Mucosa of rectum (tissue), 2 donors: ENCODE results near the gene CEACAM6.
"Not testable (repeated sequence)": the region's sequence is repeated elsewhere in the genome, so short reads cannot be mapped to it uniquely, and the experiment has no call there.

Experiments
- H3K27ac ChIP-seq, 2 donors: one replicate each; pipeline ENCODE4 v1.7.0; 2013; ENCODE audit warnings: inconsistent platforms in 2 of 2, low read depth in 2 of 2, low read length in 2 of 2
- H3K27me3 ChIP-seq, 2 donors: one replicate each; pipeline ENCODE4 v1.7.0; 2013; ENCODE audit warnings: low read length in 2 of 2; ENCODE audit not compliant: control insufficient read depth in 2 of 2, insufficient read depth in 2 of 2
- H3K36me3 ChIP-seq, 2 donors: one replicate each; pipeline ENCODE4 v1.7.0; 2013; ENCODE audit warnings: low read length in 2 of 2; ENCODE audit not compliant: control insufficient read depth in 2 of 2, insufficient read depth in 2 of 2
- H3K4me1 ChIP-seq, 2 donors: one replicate each; pipeline ENCODE4 v1.7.0; 2013; ENCODE audit warnings: low read length in 2 of 2, mild to moderate bottlenecking in 1 of 2; ENCODE audit not compliant: control insufficient read depth in 2 of 2, insufficient read depth in 2 of 2
- H3K4me3 ChIP-seq, 2 donors: one replicate each; pipeline ENCODE4 v1.7.0; 2013; ENCODE audit warnings: low read length in 2 of 2
- H3K9ac ChIP-seq, 2 donors: one replicate each; pipeline ENCODE4 v1.7.0; 2013; ENCODE audit warnings: low read length in 2 of 2, low read depth in 1 of 2, mild to moderate bottlenecking in 1 of 2
- H3K9me3 ChIP-seq, 2 donors: one replicate each; pipeline ENCODE4 v1.7.0; 2013; ENCODE audit warnings: low read length in 2 of 2; ENCODE audit not compliant: control insufficient read depth in 2 of 2
- donor health status: healthy.
- donor health status: Normal muscosa, but diverticular disease.

Gene CEACAM6

DNA sequence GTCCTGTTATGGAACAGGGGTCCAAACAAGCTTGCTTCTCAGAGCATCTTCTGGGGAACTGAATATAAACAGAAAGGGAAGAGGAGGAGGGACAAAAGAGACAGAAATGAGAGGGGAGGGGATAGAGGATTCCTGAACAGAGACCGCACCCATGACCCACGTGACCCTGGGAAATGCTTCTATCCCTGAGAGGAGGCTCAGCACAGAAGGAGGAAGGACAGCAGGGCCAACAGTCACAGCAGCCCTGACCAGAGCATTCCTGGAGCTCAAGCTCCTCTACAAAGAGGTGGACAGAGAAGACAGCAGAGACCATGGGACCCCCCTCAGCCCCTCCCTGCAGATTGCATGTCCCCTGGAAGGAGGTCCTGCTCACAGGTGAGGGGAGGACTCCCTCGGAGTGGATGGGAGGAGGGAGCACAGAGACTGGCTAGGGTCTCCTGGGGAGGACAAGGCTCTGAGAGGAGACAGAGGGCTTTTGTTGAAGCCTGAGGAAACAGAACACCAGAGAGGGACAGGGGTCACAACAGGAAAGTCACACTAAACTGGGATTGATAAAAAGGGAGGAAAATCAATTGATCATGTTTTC lies at the start of gene CEACAM6:
TSS of gene CEACAM6 (plus strand) at position 203 of the 586 bp plus-strand sequence. CDS start at position 312, 109 bp downstream.
- H3K36me3 ChIP-seq: no peaks in the 10 kb centered on the region
- no peaks in the 10 kb centered on the region for H3K9me3 ChIP-seq
- H3K4me1 ChIP-seq: peaks cover 7 to 24% of the 10 kb centered on the region in 2 donors
- H3K9ac ChIP-seq: peak within 1 kb of the TSS in 1 of 2 donors; percentile 64
- H3K27ac ChIP-seq: peak within 1 kb of the TSS in 1 of 2 donors; percentile 22
- H3K4me3 ChIP-seq: peak within 1 kb of the TSS; percentile 51 to 61
- H3K27me3 ChIP-seq: no peaks in the 10 kb centered on the region

DNA sequence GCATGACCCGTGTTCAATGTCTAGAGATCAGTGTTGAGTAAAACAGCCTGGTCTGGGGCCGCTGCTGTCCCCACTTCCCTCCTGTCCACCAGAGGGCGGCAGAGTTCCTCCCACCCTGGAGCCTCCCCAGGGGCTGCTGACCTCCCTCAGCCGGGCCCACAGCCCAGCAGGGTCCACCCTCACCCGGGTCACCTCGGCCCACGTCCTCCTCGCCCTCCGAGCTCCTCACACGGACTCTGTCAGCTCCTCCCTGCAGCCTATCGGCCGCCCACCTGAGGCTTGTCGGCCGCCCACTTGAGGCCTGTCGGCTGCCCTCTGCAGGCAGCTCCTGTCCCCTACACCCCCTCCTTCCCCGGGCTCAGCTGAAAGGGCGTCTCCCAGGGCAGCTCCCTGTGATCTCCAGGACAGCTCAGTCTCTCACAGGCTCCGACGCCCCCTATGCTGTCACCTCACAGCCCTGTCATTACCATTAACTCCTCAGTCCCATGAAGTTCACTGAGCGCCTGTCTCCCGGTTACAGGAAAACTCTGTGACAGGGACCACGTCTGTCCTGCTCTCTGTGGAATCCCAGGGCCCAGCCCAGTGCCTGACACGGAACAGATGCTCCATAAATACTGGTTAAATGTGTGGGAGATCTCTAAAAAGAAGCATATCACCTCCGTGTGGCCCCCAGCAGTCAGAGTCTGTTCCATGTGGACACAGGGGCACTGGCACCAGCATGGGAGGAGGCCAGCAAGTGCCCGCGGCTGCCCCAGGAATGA lies 48.4 kb upstream of the CEACAM6 start:
- Histone ChIP-seq H3K27ac (peak overlapping the region; percentile 86 to 89), H3K9ac (peak overlapping the region; percentile 47 to 79), H3K9me3 (no peaks in the 10 kb centered on the region), H3K4me3 (peak overlapping the region; percentile 62 to 63), H3K4me1 (peaks cover 21 to 29% of the 10 kb centered on the region in 2 donors), H3K36me3 (peaks cover 16 to 21% of the 10 kb centered on the region in 2 donors), H3K27me3 (peaks cover 0 to 5% of the 10 kb centered on the region in 2 donors)

DNA sequence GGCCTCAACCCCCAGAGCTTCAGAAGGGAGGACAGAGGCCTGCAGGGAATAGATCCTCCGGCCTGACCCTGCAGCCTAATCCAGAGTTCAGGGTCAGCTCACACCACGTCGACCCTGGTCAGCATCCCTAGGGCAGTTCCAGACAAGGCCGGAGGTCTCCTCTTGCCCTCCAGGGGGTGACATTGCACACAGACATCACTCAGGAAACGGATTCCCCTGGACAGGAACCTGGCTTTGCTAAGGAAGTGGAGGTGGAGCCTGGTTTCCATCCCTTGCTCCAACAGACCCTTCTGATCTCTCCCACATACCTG lies 47.9 kb upstream of the CEACAM6 start:
- Histone ChIP-seq H3K36me3 (peaks cover 21 to 26% of the 10 kb centered on the region in 2 donors), H3K9ac (peak overlapping the region; percentile 47 to 79), H3K27ac (peak overlapping the region; percentile 86 to 89), H3K9me3 (no peaks in the 10 kb centered on the region), H3K4me3 (peak overlapping the region; percentile 48 to 92), H3K4me1 (peaks cover 21 to 31% of the 10 kb centered on the region in 2 donors), H3K27me3 (peaks cover 0 to 5% of the 10 kb centered on the region in 2 donors)

DNA sequence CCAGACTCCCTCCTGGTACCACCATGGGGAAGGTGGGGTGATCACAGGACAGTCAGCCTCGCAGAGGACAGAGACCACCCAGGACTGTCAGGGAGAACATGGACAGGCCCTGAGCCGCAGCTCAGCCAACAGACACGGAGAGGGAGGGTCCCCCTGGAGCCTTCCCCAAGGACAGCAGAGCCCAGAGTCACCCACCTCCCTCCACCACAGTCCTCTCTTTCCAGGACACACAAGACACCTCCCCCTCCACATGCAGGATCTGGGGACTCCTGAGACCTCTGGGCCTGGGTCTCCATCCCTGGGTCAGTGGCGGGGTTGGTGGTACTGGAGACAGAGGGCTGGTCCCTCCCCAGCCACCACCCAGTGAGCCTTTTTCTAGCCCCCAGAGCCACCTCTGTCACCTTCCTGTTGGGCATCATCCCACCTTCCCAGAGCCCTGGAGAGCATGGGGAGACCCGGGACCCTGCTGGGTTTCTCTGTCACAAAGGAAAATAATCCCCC lies 47.4 kb upstream of the CEACAM6 start:
- peaks cover 0 to 5% of the 10 kb centered on the region in 2 donors for H3K27me3 ChIP-seq
- H3K27ac ChIP-seq: peak overlapping the region; percentile 86 to 89
- no peaks in the 10 kb centered on the region for H3K9me3 ChIP-seq
- H3K4me3 ChIP-seq: peak overlapping the region; percentile 85 to 92
- peak overlapping the region; percentile 47 to 79 for H3K9ac ChIP-seq
- H3K36me3 ChIP-seq: peaks cover 22 to 28% of the 10 kb centered on the region in 2 donors
- H3K4me1 ChIP-seq: peaks cover 21 to 31% of the 10 kb centered on the region in 2 donors

DNA sequence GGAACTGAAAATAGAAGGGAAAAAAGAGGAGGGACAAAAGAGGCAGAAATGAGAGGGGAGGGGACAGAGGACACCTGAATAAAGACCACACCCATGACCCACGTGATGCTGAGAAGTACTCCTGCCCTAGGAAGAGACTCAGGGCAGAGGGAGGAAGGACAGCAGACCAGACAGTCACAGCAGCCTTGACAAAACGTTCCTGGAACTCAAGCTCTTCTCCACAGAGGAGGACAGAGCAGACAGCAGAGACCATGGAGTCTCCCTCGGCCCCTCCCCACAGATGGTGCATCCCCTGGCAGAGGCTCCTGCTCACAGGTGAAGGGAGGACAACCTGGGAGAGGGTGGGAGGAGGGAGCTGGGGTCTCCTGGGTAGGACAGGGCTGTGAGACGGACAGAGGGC lies 46.8 kb upstream of the CEACAM6 start, which contains the start of gene CEACAM5:
TSS of gene CEACAM5 (plus strand) at position 146 of the 400 bp plus-strand sequence. CDS start at position 252, 106 bp downstream.
- peak within 1 kb of the TSS; percentile 79 to 96 for H3K9ac ChIP-seq

DNA sequence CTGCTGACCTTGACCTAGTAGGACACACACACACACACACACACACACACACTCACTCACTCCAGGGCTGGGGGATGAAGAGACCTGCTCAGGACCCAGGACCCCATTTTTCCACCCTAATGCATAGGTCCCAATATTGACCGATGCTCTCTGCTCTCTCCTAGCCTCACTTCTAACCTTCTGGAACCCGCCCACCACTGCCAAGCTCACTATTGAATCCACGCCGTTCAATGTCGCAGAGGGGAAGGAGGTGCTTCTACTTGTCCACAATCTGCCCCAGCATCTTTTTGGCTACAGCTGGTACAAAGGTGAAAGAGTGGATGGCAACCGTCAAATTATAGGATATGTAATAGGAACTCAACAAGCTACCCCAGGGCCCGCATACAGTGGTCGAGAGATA lies 45.8 kb upstream of the CEACAM6 start:
- H3K9me3 ChIP-seq, H3K27me3 ChIP-seq: not testable (repeated sequence)
- peaks cover 22 to 31% of the 10 kb centered on the region in 2 donors for H3K4me1 ChIP-seq
- peak overlapping the region; percentile 79 to 96 for H3K9ac ChIP-seq
- H3K27ac ChIP-seq: peak overlapping the region; percentile 86 to 89
- H3K4me3 ChIP-seq: peak overlapping the region; percentile 85 to 92
- H3K36me3 ChIP-seq: peaks cover 27 to 37% of the 10 kb centered on the region in 2 donors

More for the DNA sequence above, 46.8 kb upstream of the CEACAM6 start, which contains the start of gene CEACAM5:
- H3K36me3 ChIP-seq: peaks cover 22 to 28% of the 10 kb centered on the region in 2 donors
- H3K4me3 ChIP-seq: peak within 1 kb of the TSS; percentile 85 to 92
- peaks cover 21 to 31% of the 10 kb centered on the region in 2 donors for H3K4me1 ChIP-seq
- H3K27me3 ChIP-seq: peaks cover 0 to 5% of the 10 kb centered on the region in 2 donors
- H3K27ac ChIP-seq: peak within 1 kb of the TSS; percentile 86 to 89
- H3K9me3 ChIP-seq: no peaks in the 10 kb centered on the region

DNA sequence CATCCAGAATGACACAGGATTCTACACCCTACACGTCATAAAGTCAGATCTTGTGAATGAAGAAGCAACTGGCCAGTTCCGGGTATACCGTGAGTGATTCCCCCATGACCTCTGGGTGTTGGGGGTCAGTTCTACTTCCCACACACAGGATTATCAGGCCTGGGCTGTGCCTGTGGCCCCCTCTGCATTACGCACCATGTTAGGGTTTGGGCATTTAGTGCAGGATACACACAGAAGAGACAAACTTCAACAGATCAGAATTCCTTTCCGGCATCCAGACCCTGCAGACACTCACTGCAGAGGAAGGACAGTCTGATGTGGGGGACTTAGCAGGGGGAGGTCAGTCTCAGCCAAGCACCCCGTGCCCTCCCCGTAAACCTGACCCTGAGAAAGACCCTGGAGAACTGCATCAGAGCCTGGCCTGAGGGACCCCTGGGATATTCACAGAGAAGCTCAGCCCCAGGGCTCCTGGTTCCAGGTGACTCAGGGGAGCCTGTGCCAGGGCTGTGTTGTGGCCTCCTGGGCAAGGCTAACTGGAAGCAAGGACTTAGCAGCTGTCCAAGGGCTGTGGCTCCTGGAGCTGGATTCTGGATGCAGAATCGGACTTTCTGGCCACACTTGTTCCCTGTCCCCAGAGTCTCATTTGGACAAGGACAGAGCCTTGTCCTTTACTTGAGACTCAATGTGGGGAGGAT lies 45.2 kb upstream of the CEACAM6 start:
- H3K4me3 ChIP-seq: peak overlapping the region; percentile 85 to 92

DNA sequence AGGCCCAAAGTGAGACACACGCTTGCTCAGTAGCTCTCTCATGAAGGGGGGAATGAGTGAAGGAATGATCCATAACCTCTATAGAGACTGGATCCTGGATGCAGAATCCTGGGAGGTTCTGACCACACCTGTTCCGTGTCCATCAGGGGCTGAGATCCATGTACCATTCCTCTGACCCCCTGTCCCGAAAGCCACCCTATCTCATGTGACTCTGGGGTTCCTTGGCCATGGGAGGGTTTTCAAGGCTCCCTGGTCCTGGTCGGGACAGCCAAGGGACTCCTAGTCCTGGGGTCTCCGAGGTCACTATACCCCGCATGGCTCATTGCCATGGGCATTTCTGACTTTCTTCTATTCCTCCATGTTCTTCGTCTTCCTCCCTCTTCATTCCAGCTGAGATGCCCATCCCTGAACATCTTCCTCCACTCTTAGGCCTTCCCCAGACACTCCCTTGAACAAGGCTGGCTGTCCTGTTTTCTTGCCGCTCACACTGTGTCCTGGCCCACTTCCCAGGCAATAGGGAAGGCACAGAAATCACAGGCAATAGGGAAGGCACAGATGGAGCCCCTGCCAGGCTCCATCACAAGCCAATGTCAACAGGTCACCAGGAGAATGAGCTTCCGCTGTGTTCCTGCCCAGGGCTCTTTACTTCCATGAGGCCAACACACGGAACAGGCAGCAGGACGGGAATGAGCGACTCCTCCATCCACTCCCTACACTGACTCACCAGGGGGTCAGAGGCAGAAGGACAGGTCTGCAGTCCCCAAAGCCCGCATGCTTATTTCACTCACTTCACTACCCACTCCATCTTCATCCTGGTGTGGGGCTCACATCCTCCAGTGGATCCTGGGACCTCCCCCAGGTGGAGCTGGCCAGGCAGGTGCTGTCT lies 43.7 kb upstream of the CEACAM6 start:
- H3K9me3 ChIP-seq: no peaks in the 10 kb centered on the region
- peaks cover 24 to 29% of the 10 kb centered on the region in 2 donors for H3K4me1 ChIP-seq
- peak overlapping the region; percentile 79 to 96 for H3K9ac ChIP-seq
- H3K27me3 ChIP-seq: peaks cover 0 to 5% of the 10 kb centered on the region in 2 donors
- H3K36me3 ChIP-seq: peaks cover 49 to 56% of the 10 kb centered on the region in 2 donors
- peak overlapping the region; percentile 85 to 92 for H3K4me3 ChIP-seq
- H3K27ac ChIP-seq: peak overlapping the region; percentile 86 to 89

More for the DNA sequence above, 45.2 kb upstream of the CEACAM6 start:
- peak overlapping the region; percentile 86 to 89 for H3K27ac ChIP-seq
- peak overlapping the region; percentile 79 to 96 for H3K9ac ChIP-seq
- peaks cover 24 to 31% of the 10 kb centered on the region in 2 donors for H3K4me1 ChIP-seq
- H3K36me3 ChIP-seq: peaks cover 33 to 40% of the 10 kb centered on the region in 2 donors
- peaks cover 0 to 5% of the 10 kb centered on the region in 2 donors for H3K27me3 ChIP-seq
- no peaks in the 10 kb centered on the region for H3K9me3 ChIP-seq

DNA sequence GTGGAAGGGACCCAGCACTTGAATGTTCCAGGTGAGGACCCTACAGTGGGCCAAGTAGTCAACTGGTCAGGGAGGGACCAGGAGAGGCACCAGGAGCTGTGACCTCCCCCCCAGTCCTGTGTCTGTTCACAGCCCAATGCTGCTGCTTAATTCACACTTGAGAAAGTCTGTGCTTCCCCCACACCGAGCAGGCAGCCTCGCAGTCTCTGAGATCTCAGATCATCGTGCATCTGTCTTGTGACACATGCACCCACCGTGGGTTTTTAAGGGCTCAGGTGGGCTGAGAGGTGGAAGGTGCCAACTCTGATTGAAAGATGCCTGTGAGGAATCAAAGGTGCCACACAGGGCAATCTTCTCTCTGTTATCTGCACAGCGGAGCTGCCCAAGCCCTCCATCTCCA lies 40.7 kb upstream of the CEACAM6 start:
- H3K4me1 ChIP-seq: peaks cover 5 to 9% of the 10 kb centered on the region in 2 donors
- no peak overlapping the region for H3K9ac ChIP-seq
- no peak overlapping the region for H3K4me3 ChIP-seq
- H3K27ac ChIP-seq: no peak overlapping the region
- no peaks in the 10 kb centered on the region for H3K9me3 ChIP-seq
- H3K36me3 ChIP-seq: peaks cover 76 to 78% of the 10 kb centered on the region in 2 donors
- H3K27me3 ChIP-seq: peaks cover 0 to 3% of the 10 kb centered on the region in 2 donors
